Upper lobe of right lung (tissue), 1 donor: ENCODE measurements around the gene CHCHD3. TPM values are rescaled to one million over a fixed set of nuclear protein-coding genes. Genes with fewer than 3 reads are reported as not detected.

Source experiments
- ATAC-seq: fragments of 200-7000 bp; cut with Tn5 transposase; one replicate; pipeline ENCODE4 v1.9.1; 2020; ENCODE audit warnings: mild to moderate bottlenecking, moderate library complexity
- DNase-seq: peaks from one replicate; pipeline ENCODE4 v3.0.0-alpha.2; 2020
- H3K27ac ChIP-seq: fragments of 200-600 bp; one replicate; pipeline ENCODE4 v1.8.0; 2022
- H3K27me3 ChIP-seq: fragments of 200-600 bp; one replicate; pipeline ENCODE4 v1.8.0; 2022; ENCODE audit warnings: mild to moderate bottlenecking
- H3K36me3 ChIP-seq: fragments of 200-600 bp; one replicate; pipeline ENCODE4 v1.8.0; 2022
- H3K4me1 ChIP-seq: fragments of 200-600 bp; one replicate; pipeline ENCODE4 v1.8.0; 2022
- H3K4me3 ChIP-seq: fragments of 200-600 bp; one replicate; pipeline ENCODE4 v1.8.0; 2022; ENCODE audit warnings: mild to moderate bottlenecking
- H3K9me3 ChIP-seq: fragments of 200-600 bp; one replicate; pipeline ENCODE4 v1.8.0; 2022
- CTCF ChIP-seq: fragments of 200-600 bp; IDR thresholded peaks from one replicate; pipeline ENCODE4 v1.8.0; 2022; ENCODE audit warnings: antibody characterized with exemption
- intact Hi-C: fragments of 100-400 bp; cut with DNase I; formaldehyde crosslinking; loops from one replicate; pipeline ENCODE4 v1.11.0; 2022
- total RNA-seq: library from RNA; stranded (reverse); fragmentation: NEBNext Ultra II Directional; extraction: Animal tissue kit (Norgen Biotek cat#: 25700); gene quantifications from one replicate; pipeline ENCODE4 v1.2.1, GENCODE V29; 2021
- donor health status: DM: no; HTN: yes; CAD: no; lungs with severe emphysema.

CHCHD3 gene
- total RNA-seq, 1 donor from 2014 or later: 43.0 TPM

- intact Hi-C loops: no loop called here
- Histone ChIP-seq H3K9me3 (no peaks in the 10 kb centered on the region), H3K4me3 (no peak overlapping the region), H3K36me3 (no peaks in the 10 kb centered on the region), H3K4me1 (no peaks in the 10 kb centered on the region), H3K27me3 (no peaks in the 10 kb centered on the region), H3K27ac (no peak overlapping the region)
- DNase-seq (no peak), ATAC-seq (no peak)
- no peak for TF ChIP-seq CTCF
Measured at GRCh38 chr7:132805766-132806165, 276.1 kb downstream of the CHCHD3 start.

GRCh38 chr7:132804849-132805485 lies 276.9 kb downstream of the CHCHD3 start:
- intact Hi-C loops: no loop called here
- Histone ChIP-seq H3K27me3 (no peaks in the 10 kb centered on the region), H3K27ac (no peak overlapping the region), H3K4me3 (no peak overlapping the region), H3K4me1 (no peaks in the 10 kb centered on the region), H3K36me3 (no peaks in the 10 kb centered on the region), H3K9me3 (no peaks in the 10 kb centered on the region)
- TF ChIP-seq CTCF: no peak
- ATAC-seq: no peak
- DNase-seq: no peak

- intact Hi-C loops: no loop called here
- H3K27ac ChIP-seq: no peak overlapping the region
- TF ChIP-seq CTCF: no peak
Measured at GRCh38 chr7:132800522-132800921, 281.4 kb downstream of the CHCHD3 start.

GRCh38 chr7:132799081-132799413 lies 282.8 kb downstream of the CHCHD3 start:
- ATAC-seq (no peak), DNase-seq (no peak)
- Histone ChIP-seq H3K4me1 (no peaks in the 10 kb centered on the region), H3K9me3 (no peaks in the 10 kb centered on the region), H3K36me3 (peaks cover 13% of the 10 kb centered on the region), H3K27ac (no peak overlapping the region), H3K4me3 (no peak overlapping the region), H3K27me3 (no peaks in the 10 kb centered on the region)
- TF ChIP-seq CTCF: no peak
- intact Hi-C loops: no loop called here

More at GRCh38 chr7:132800522-132800921, 281.4 kb downstream of the CHCHD3 start:
- H3K27me3 ChIP-seq: no peaks in the 10 kb centered on the region
- no peaks in the 10 kb centered on the region for H3K9me3 ChIP-seq
- no peak for ATAC-seq
- peaks cover 9% of the 10 kb centered on the region for H3K36me3 ChIP-seq
- H3K4me1 ChIP-seq: no peaks in the 10 kb centered on the region
- no peak for DNase-seq
- no peak overlapping the region for H3K4me3 ChIP-seq

GRCh38 chr7:132797152-132797551 lies 284.7 kb downstream of the CHCHD3 start:
- peaks cover 13% of the 10 kb centered on the region for H3K36me3 ChIP-seq
- no peaks in the 10 kb centered on the region for H3K9me3 ChIP-seq
- DNase-seq (no peak), ATAC-seq (no peak)
- no peak for TF ChIP-seq CTCF
- no peak overlapping the region for H3K27ac ChIP-seq
- no peaks in the 10 kb centered on the region for H3K27me3 ChIP-seq
- H3K4me3 ChIP-seq: no peak overlapping the region
- no peaks in the 10 kb centered on the region for H3K4me1 ChIP-seq
- intact Hi-C loops: no loop called here

GRCh38 chr7:132793474-132793873 lies 288.4 kb downstream of the CHCHD3 start:
- Histone ChIP-seq H3K27me3 (no peaks in the 10 kb centered on the region), H3K9me3 (no peaks in the 10 kb centered on the region), H3K4me1 (no peaks in the 10 kb centered on the region), H3K27ac (no peak overlapping the region), H3K4me3 (no peak overlapping the region), H3K36me3 (peaks cover 13% of the 10 kb centered on the region)
- no peak for DNase-seq
- ATAC-seq: no peak
- intact Hi-C loops: no loop called here
- TF ChIP-seq CTCF: no peak
